GM12801 (cell line): ENCODE results near the gene ITGAE.

Source experiments
- CTCF ChIP-seq: IDR thresholded peaks from one replicate; pipeline ENCODE4 v1.5.1; 2011; ENCODE audit warnings: control low read depth; ENCODE audit not compliant: insufficient read length; ENCODE audit errors: extremely low read depth

ITGAE gene

GRCh38 chr17:3751836-3752235, 49.2 kb downstream of the ITGAE start:
- TF ChIP-seq CTCF: no peak

DNA sequence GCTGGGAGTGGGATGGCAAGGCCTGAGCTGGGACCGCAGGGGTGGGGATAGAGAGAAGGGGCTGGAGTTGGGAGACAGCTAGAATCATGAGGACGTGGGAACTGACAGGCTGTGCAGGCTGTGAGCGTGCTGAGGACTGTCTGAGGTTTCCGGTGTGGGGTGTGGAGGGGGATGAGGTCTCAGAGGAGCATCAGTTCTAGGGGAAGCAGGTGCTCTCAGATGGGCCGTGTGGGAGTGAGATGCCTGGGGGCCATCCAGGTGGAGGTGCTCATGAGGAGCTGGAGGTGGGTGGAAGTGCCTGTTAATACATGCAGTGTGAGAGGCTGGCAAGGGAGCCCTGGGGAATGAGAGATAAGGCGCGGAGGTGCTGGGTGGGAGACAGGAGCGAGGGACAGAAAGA, 50.1 kb downstream of the ITGAE start:
- no peak for TF ChIP-seq CTCF

- no peak for TF ChIP-seq CTCF
These were observed 50.7 kb downstream of the ITGAE start for GRCh38 chr17:3750296-3750695.

- TF ChIP-seq CTCF: no peak
These were observed 52.4 kb downstream of the ITGAE start for GRCh38 chr17:3748576-3748975.

GRCh38 chr17:3747805-3748204, 53.2 kb downstream of the ITGAE start:
- no peak for TF ChIP-seq CTCF

DNA sequence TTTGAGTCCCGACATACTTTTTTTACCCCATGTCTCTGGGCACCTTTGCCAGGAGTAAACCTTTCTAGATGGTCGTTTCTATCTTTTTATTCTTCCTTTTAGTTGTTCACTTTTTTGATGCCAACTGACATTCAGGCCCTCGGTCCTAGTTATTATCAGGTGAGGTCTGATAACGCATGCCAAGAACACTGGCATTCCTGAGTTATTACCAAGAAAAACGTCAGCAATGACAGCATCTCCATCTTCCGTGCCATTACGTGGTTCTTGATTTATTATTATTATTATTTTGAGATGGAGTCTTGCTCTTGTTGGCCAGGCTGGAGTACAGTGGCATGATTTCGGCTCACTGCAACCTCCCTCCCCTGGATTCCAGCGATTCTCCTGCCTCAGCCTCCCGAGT, 55.9 kb downstream of the ITGAE start:
- TF ChIP-seq CTCF: no peak

- TF ChIP-seq CTCF: no peak
These were observed 57.0 kb downstream of the ITGAE start for GRCh38 chr17:3744014-3744413.

DNA sequence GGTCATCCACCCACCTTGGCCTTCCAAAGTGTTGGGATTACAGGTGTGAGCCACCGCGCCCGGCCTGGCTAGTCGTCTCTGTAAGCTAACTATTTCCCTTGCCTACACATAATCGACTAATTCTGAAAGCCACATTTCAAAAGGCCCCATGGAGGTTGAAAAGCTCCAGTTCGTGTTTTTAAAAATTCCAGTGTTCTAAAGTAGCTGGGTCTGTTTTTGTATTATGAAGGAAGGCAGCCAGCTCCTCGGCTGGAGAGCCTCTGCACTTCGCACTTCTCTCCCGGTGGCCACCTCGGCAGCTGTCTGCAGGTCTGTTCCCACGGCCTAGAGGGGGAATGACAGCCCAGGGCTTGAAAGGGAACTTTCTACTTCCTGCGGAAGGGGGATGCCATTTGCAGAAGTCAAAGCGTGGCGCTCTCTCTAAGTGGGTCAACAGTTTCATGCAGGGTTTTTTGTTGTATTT, 60.3 kb downstream of the ITGAE start:
- TF ChIP-seq CTCF: no peak
